ENCODE data around the gene HECTD4. TPM values are rescaled to one million over a fixed set of nuclear protein-coding genes. Genes with fewer than 3 reads are reported as not detected.
A peak's percentile ranks its signal among the peaks of the same experiment; 100 is the strongest.

Gene HECTD4
- total RNA-seq, 1 donor from 2014 or later: 40.7 TPM

GRCh38 chr12:112153181-112153892 is 228.9 kb downstream of the HECTD4 start:
- peaks cover 19% of the 10 kb centered on the region for H3K9me3 Mint-ChIP-seq (ENCODE audit: low read depth)
- no peaks in the 10 kb centered on the region for H3K27me3 Mint-ChIP-seq (ENCODE audit: low read depth)
- no peak overlapping the region for H3K4me3 Mint-ChIP-seq (ENCODE audit: unreplicated experiment)
- TF ChIP-seq CTCF (IDR thresholded peaks at IDR 0.05): no peak
- peaks cover 3% of the 10 kb centered on the region for H3K4me1 Mint-ChIP-seq (ENCODE audit: low read depth)
- H3K36me3 Mint-ChIP-seq (ENCODE audit: low read depth): peaks cover 50% of the 10 kb centered on the region
- H3K27ac Mint-ChIP-seq (ENCODE audit: unreplicated experiment): no peak overlapping the region
- DNase-seq (ENCODE audit: low spot score): peak; percentile 55

DNA sequence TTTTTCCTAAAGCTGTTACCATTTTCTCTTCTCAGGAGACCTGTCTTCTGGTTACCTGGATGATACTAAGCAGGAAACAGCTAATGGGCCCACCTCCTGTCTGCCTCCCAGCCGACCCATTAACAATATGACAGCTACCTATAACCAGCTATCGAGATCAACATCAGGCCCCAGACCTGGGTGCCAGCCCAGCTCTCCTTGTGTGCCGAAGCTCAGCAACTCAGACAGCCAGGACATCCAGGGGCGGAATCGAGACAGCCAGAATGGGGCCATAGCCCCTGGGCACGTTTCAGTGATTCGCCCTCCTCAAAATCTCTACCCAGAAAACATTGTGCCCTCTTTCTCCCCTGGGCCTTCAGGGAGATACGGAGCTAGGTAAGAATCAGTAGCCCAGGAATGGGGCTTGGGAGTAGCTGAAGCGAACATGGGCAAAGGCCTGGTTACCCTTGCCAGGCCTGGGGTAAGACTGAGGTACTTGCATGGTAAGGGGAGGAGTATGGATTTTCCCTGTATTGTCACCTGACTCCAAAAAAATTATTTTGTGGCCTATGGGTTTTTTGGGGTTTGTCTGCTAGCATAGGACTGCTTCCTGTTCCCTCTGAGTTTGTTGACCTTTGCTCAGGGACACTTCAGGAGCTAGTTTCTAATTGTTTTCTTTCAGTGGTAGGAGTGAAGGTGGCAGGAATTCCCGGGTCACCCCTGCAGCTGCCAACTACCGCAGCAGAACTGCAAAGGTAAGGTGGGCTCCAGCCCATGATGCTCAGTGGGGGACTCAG is 230.3 kb downstream of the HECTD4 start:
- Mint-ChIP-seq H3K36me3 (ENCODE audit: low read depth) (peaks cover 44% of the 10 kb centered on the region), H3K4me1 (ENCODE audit: low read depth) (peaks cover 9% of the 10 kb centered on the region), H3K27ac (ENCODE audit: unreplicated experiment) (no peak overlapping the region), H3K9me3 (ENCODE audit: low read depth) (peaks cover 12% of the 10 kb centered on the region), H3K27me3 (ENCODE audit: low read depth) (no peaks in the 10 kb centered on the region), H3K4me3 (ENCODE audit: unreplicated experiment) (no peak overlapping the region)
- DNase-seq (ENCODE audit: low spot score): peak; percentile 64
- no peak for TF ChIP-seq CTCF (IDR thresholded peaks at IDR 0.05)

DNA sequence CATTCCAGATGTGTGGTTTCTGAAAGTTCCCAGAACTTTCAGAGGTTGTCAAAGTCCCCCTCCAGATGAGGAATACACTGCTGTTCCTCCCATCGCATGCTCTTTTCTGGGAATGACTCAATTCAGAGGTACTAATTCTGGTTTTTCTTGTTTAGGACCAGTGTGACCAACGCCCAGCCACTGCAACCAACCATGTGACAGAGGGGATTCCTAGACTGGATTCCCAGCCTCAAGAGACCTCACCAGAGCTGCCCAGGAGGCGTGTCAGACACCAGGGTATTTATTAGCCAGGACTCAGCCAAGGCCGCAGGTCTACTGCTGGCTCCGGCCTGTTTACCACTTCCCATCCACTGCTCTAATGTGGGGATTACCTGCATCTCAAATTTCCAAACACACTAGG is 232.6 kb downstream of the HECTD4 start:
- Mint-ChIP-seq H3K36me3 (ENCODE audit: low read depth) (peaks cover 40% of the 10 kb centered on the region), H3K4me1 (ENCODE audit: low read depth) (peaks cover 9% of the 10 kb centered on the region), H3K27ac (ENCODE audit: unreplicated experiment) (no peak overlapping the region), H3K4me3 (ENCODE audit: unreplicated experiment) (no peak overlapping the region), H3K27me3 (ENCODE audit: low read depth) (no peaks in the 10 kb centered on the region), H3K9me3 (ENCODE audit: low read depth) (no peaks in the 10 kb centered on the region)
- peak; percentile 38 for DNase-seq (ENCODE audit: low spot score)
- no peak for TF ChIP-seq CTCF (IDR thresholded peaks at IDR 0.05)

- Mint-ChIP-seq H3K36me3 (ENCODE audit: low read depth) (peaks cover 45% of the 10 kb centered on the region), H3K4me1 (ENCODE audit: low read depth) (peaks cover 9% of the 10 kb centered on the region), H3K27ac (ENCODE audit: unreplicated experiment) (peak overlapping the region; percentile 90), H3K27me3 (ENCODE audit: low read depth) (no peaks in the 10 kb centered on the region), H3K9me3 (ENCODE audit: low read depth) (no peaks in the 10 kb centered on the region), H3K4me3 (ENCODE audit: unreplicated experiment) (no peak overlapping the region)
- TF ChIP-seq CTCF (IDR thresholded peaks at IDR 0.05): no peak
- peak; percentile 22 for DNase-seq (ENCODE audit: low spot score)
Measured at GRCh38 chr12:112148031-112148513, 234.2 kb downstream of the HECTD4 start.

DNA sequence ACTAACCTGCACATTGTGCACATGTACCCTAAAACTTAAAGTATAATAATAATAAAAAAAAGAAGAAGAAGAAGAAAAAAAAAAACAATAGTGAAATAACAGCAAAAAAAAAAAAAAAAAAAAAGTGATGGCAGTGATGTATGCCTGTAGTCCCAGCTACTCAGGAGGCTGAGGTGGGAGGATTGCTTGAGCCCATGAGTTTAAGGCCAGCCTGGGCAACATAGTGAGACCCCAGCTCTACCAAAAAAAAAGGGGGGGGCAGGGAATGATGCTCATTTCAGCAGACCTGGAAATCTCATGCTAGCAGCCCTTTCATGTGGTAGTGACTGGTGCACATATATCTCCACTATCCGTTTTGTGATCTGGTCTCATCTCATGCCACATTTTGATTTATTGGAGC is 236.1 kb downstream of the HECTD4 start:
- H3K4me3 Mint-ChIP-seq (ENCODE audit: unreplicated experiment): no peak overlapping the region
- TF ChIP-seq CTCF (IDR thresholded peaks at IDR 0.05): no peak
- H3K4me1 Mint-ChIP-seq (ENCODE audit: low read depth): peaks cover 9% of the 10 kb centered on the region
- no peak for DNase-seq (ENCODE audit: low spot score)
- H3K36me3 Mint-ChIP-seq (ENCODE audit: low read depth): peaks cover 36% of the 10 kb centered on the region
- no peaks in the 10 kb centered on the region for H3K9me3 Mint-ChIP-seq (ENCODE audit: low read depth)
- no peak overlapping the region for H3K27ac Mint-ChIP-seq (ENCODE audit: unreplicated experiment)
- H3K27me3 Mint-ChIP-seq (ENCODE audit: low read depth): no peaks in the 10 kb centered on the region
